SHP77 treated with DMSO at 0.1 percent for 48 hours (cell line): ENCODE measurements around the gene CENPN.

Experiments used
- DNase-seq: peaks from one replicate; lab custom pipeline; 2025; lab: John Stamatoyannopoulos, UW

Gene CENPN

GRCh38 chr16:81029930-81030604 is 23.1 kb downstream of the CENPN start:
- DNase-seq = no peak

GRCh38 chr16:81035398-81035974 is 28.5 kb downstream of the CENPN start, which contains the start of gene ATMIN:
TSS of gene ATMIN (plus strand) at chr16:81035842. CDS start at chr16:81035871, 29 bp downstream.
- DNase-seq = peak; percentile 75

GRCh38 chr16:81035975-81036750 is 29.1 kb downstream of the CENPN start:
- no peak for DNase-seq

GRCh38 chr16:81036751-81037350 is 29.8 kb downstream of the CENPN start:
- no peak for DNase-seq

GRCh38 chr16:81040131-81040530 is 33.1 kb downstream of the CENPN start:
- no peak for DNase-seq

- no peak for DNase-seq
Measured at GRCh38 chr16:81040842-81041241, 33.8 kb downstream of the CENPN start.

- DNase-seq = no peak
Measured at GRCh38 chr16:81041696-81042095, 34.7 kb downstream of the CENPN start.

- DNase-seq = no peak
Measured at GRCh38 chr16:81042821-81043220, 35.8 kb downstream of the CENPN start.

- DNase-seq = no peak
Measured at GRCh38 chr16:81053761-81054160, 46.7 kb downstream of the CENPN start.

- no peak for DNase-seq
Measured at GRCh38 chr16:81060576-81061306, 53.7 kb downstream of the CENPN start.

GRCh38 chr16:81061307-81061640 is 54.3 kb downstream of the CENPN start:
- no peak for DNase-seq

- DNase-seq = no peak
Measured at GRCh38 chr16:81061871-81062608, 55.0 kb downstream of the CENPN start.

GRCh38 chr16:81066681-81067080 is 59.7 kb downstream of the CENPN start:
- DNase-seq = no peak

- DNase-seq = no peak
Measured at GRCh38 chr16:81067166-81067565, 60.2 kb downstream of the CENPN start.

- no peak for DNase-seq
Measured at GRCh38 chr16:81069063-81069462, 62.0 kb downstream of the CENPN start.

GRCh38 chr16:81070979-81071378 is 64.0 kb downstream of the CENPN start:
- no peak for DNase-seq

GRCh38 chr16:81071805-81072204 is 64.8 kb downstream of the CENPN start:
- no peak for DNase-seq

GRCh38 chr16:81073560-81074330 is 66.7 kb downstream of the CENPN start:
- no peak for DNase-seq

- peak; percentile 92 for DNase-seq
Measured at GRCh38 chr16:81076566-81077075, 69.6 kb downstream of the CENPN start.
